Upper lobe of right lung (tissue), 1 donor: ENCODE measurements around the gene KRT14. TPM values are rescaled to one million over a fixed set of nuclear protein-coding genes. Genes with fewer than 3 reads are reported as not detected.

Experiments used
- ATAC-seq: fragments of 200-7000 bp; cut with Tn5 transposase; one replicate; pipeline ENCODE4 v1.9.1; 2020; ENCODE audit warnings: mild to moderate bottlenecking, moderate library complexity
- DNase-seq: peaks from one replicate; pipeline ENCODE4 v3.0.0-alpha.2; 2020
- H3K27ac ChIP-seq: fragments of 200-600 bp; one replicate; pipeline ENCODE4 v1.8.0; 2022
- H3K27me3 ChIP-seq: fragments of 200-600 bp; one replicate; pipeline ENCODE4 v1.8.0; 2022; ENCODE audit warnings: mild to moderate bottlenecking
- H3K36me3 ChIP-seq: fragments of 200-600 bp; one replicate; pipeline ENCODE4 v1.8.0; 2022
- H3K4me1 ChIP-seq: fragments of 200-600 bp; one replicate; pipeline ENCODE4 v1.8.0; 2022
- H3K4me3 ChIP-seq: fragments of 200-600 bp; one replicate; pipeline ENCODE4 v1.8.0; 2022; ENCODE audit warnings: mild to moderate bottlenecking
- H3K9me3 ChIP-seq: fragments of 200-600 bp; one replicate; pipeline ENCODE4 v1.8.0; 2022
- intact Hi-C: fragments of 100-400 bp; cut with DNase I; formaldehyde crosslinking; loops from one replicate; pipeline ENCODE4 v1.11.0; 2022
- long read RNA-seq: library from polyadenylated mRNA; unstranded; transcript quantifications from one replicate; pipeline ENCODE4 v2.0.0, GENCODE V29; 2021
- total RNA-seq: library from RNA; stranded (reverse); fragmentation: NEBNext Ultra II Directional; extraction: Animal tissue kit (Norgen Biotek cat#: 25700); gene quantifications from one replicate; pipeline ENCODE4 v1.2.1, GENCODE V29; 2021
- TF ChIP-seq, protein P1 (sequence below): fragments of 200-600 bp; IDR thresholded peaks from one replicate; pipeline ENCODE4 v1.8.0; 2022; ENCODE audit warnings: antibody characterized with exemption
- donor health status: DM: no; HTN: yes; CAD: no; lungs with severe emphysema.

KRT14 gene
- not detected for total RNA-seq
- long read RNA-seq: 0 reads

- Histone ChIP-seq H3K9me3 (no peaks in the 10 kb centered on the region), H3K36me3 (no peaks in the 10 kb centered on the region), H3K27me3 (peaks cover 4% of the 10 kb centered on the region), H3K4me3 (no peak within 1 kb of the TSS), H3K27ac (no peak within 1 kb of the TSS), H3K4me1 (no peaks in the 10 kb centered on the region)
- ATAC-seq: no peak
- TF ChIP-seq, protein P1, sequence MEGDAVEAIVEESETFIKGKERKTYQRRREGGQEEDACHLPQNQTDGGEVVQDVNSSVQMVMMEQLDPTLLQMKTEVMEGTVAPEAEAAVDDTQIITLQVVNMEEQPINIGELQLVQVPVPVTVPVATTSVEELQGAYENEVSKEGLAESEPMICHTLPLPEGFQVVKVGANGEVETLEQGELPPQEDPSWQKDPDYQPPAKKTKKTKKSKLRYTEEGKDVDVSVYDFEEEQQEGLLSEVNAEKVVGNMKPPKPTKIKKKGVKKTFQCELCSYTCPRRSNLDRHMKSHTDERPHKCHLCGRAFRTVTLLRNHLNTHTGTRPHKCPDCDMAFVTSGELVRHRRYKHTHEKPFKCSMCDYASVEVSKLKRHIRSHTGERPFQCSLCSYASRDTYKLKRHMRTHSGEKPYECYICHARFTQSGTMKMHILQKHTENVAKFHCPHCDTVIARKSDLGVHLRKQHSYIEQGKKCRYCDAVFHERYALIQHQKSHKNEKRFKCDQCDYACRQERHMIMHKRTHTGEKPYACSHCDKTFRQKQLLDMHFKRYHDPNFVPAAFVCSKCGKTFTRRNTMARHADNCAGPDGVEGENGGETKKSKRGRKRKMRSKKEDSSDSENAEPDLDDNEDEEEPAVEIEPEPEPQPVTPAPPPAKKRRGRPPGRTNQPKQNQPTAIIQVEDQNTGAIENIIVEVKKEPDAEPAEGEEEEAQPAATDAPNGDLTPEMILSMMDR: no peak
- intact Hi-C loops: no loop called here
- DNase-seq: peak; percentile 21
These were observed at the start of gene KRT14 for GRCh38 chr17:41586863-41587495. Gene KRT14, minus strand, starts transcription at chr17:41586895. Its CDS starts 61 bp downstream, at chr17:41586834.

GRCh38 chr17:41635121-41636097, 48.7 kb upstream of the KRT14 start:
- Histone ChIP-seq H3K27me3 (no peaks in the 10 kb centered on the region), H3K36me3 (no peaks in the 10 kb centered on the region), H3K4me3 (no peak overlapping the region), H3K9me3 (no peaks in the 10 kb centered on the region), H3K4me1 (no peaks in the 10 kb centered on the region), H3K27ac (no peak overlapping the region)
- intact Hi-C loops: no loop called here
- TF ChIP-seq, protein P1: no peak
- DNase-seq: no peak
- no peak for ATAC-seq

- intact Hi-C loops: no loop called here
- no peaks in the 10 kb centered on the region for H3K4me1 ChIP-seq
- no peak overlapping the region for H3K4me3 ChIP-seq
- H3K27ac ChIP-seq: no peak overlapping the region
- ATAC-seq (no peak), DNase-seq (no peak)
- no peaks in the 10 kb centered on the region for H3K9me3 ChIP-seq
- no peaks in the 10 kb centered on the region for H3K27me3 ChIP-seq
- TF ChIP-seq, protein P1: no peak
- no peaks in the 10 kb centered on the region for H3K36me3 ChIP-seq
These were observed 47.9 kb upstream of the KRT14 start for GRCh38 chr17:41634639-41635038.

DNA sequence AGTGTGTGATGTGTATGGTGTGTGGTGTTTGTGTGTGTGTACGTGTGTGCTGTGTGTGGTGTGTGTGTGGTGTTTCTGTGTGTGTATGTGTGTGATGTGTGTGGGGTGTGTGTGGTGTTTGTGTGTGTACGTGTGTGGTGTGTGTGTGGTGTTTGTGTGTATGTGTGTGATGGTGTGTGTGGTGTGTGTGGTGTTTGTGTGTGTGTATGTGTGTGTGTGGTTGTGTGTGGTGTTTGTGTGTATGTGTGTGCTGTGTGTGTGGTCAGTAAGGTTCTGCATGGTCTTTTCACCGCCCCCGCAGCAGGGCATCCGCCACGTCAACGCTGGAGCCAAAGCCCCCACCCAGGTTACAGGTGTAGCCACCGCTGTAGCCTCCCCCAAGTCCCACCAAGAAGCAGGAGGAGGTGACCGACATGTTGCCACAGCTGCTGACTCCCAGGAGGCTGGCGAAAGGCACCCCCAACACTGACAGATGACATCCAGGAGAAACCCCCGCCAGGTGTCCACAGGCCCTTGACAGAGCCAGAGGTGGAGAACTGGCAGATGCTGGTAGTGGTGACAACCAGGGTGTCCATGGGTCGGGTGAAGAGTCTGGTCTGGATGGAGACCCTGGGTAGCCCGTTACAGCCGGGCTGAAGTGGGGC, 47.0 kb upstream of the KRT14 start:
- Histone ChIP-seq H3K27me3 (no peaks in the 10 kb centered on the region), H3K4me3 (no peak overlapping the region), H3K36me3 (no peaks in the 10 kb centered on the region), H3K4me1 (no peaks in the 10 kb centered on the region), H3K27ac (no peak overlapping the region), H3K9me3 (no peaks in the 10 kb centered on the region)
- TF ChIP-seq, protein P1: no peak
- intact Hi-C loops: no loop called here
- ATAC-seq (no peak), DNase-seq (no peak)

- Histone ChIP-seq H3K9me3 (no peaks in the 10 kb centered on the region), H3K4me1 (no peaks in the 10 kb centered on the region), H3K27me3 (no peaks in the 10 kb centered on the region), H3K36me3 (no peaks in the 10 kb centered on the region), H3K27ac (no peak overlapping the region), H3K4me3 (no peak overlapping the region)
- no peak for DNase-seq
- TF ChIP-seq, protein P1: no peak
- ATAC-seq: no peak
- intact Hi-C loops: no loop called here
These were observed 45.9 kb upstream of the KRT14 start for GRCh38 chr17:41632482-41633105.
